SK-N-MC (cell line): ENCODE data around the gene FAM78A.

Source experiments
- EZH2 ChIP-seq: fragments of 200-600 bp; sonication (generic); IDR thresholded peaks from one replicate; pipeline ENCODE4 v1.6.1; 2017; ENCODE audit warnings: antibody characterized with exemption
- FOXP2 ChIP-seq: optimal IDR thresholded peaks from 2 replicates; pipeline ENCODE3; 2011; ENCODE audit warnings: mild to moderate bottlenecking, moderate library complexity; ENCODE audit not compliant: insufficient read depth; ENCODE audit errors: extremely low read length, control extremely low read depth
- POLR2AphosphoS5 ChIP-seq: IDR thresholded peaks from 2 replicates; pipeline ENCODE4 v1.6.1; 2012; ENCODE audit warnings: mild to moderate bottlenecking, low read depth, low read length, borderline replicate concordance

DNA sequence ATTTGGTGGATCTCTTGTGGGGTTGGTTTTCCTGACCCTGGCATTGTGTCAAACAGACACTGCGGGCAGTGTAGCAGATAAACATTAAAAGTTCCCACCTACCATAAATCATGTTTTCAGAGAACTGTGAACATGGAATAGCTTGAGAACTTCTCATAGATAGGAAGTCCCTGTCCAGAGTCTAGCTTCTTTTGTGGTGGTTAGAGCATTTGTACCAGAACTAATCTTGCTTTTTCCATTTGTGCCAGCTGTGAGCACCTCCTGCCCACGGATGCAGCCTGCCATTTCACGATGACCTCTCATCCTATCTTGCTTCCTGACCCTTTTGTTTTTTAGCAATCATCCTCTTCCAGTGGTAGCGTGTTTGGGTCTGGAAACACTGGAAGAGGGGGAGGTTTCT, 61.4 kb downstream of the FAM78A start:
- TF ChIP-seq POLR2AphosphoS5 (no peak), EZH2 (no peak), FOXP2 (no peak)
